Measurements from ENCODE around the gene ANO1.
A peak's percentile ranks its signal among the peaks of the same experiment; 100 is the strongest.
"Not testable (repeated sequence)": the region's sequence is repeated elsewhere in the genome, so short reads cannot be mapped to it uniquely, and the experiment has no call there.

ANO1 gene

DNA sequence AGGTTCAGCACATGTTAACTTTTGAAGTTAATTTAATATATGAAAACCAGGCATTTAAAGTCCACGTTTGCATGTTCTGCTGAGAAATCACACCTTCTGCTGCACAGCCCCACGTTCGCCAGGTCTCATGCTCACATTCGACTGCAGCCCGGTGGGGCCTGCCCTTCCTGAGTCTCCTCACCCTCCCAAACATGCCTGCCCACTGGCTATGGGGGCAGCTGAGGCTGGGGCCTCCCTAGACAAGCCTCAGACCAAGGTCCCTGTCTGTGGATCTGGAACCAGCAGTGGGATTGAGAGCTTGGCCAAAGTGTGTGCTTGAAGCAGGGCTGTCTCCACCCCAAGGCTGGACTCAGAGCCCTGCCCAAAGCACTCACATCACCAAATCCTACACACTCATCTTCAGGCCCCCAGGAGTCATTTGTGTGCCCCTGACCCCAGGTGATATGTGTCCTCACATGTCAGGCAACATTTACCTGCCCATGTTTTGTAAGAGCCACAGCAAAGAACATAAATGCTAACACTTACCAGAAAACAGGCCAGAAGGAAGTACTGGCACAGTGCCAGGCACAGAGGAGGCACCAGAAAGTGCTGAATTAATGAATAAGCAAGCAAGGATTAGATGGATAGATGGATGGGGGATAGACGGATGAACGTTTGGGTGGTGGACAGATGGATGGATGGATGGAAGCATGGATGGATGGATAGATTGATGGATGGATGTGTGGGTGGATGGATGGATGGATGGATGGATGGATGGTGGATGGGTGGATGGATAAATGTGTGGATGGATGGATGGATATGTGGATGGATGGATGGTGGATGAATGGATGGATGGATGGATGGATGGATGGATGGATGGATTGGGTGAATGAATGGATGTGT lies 115.5 kb downstream of the ANO1 start:
- no peak for DNase-seq

DNA sequence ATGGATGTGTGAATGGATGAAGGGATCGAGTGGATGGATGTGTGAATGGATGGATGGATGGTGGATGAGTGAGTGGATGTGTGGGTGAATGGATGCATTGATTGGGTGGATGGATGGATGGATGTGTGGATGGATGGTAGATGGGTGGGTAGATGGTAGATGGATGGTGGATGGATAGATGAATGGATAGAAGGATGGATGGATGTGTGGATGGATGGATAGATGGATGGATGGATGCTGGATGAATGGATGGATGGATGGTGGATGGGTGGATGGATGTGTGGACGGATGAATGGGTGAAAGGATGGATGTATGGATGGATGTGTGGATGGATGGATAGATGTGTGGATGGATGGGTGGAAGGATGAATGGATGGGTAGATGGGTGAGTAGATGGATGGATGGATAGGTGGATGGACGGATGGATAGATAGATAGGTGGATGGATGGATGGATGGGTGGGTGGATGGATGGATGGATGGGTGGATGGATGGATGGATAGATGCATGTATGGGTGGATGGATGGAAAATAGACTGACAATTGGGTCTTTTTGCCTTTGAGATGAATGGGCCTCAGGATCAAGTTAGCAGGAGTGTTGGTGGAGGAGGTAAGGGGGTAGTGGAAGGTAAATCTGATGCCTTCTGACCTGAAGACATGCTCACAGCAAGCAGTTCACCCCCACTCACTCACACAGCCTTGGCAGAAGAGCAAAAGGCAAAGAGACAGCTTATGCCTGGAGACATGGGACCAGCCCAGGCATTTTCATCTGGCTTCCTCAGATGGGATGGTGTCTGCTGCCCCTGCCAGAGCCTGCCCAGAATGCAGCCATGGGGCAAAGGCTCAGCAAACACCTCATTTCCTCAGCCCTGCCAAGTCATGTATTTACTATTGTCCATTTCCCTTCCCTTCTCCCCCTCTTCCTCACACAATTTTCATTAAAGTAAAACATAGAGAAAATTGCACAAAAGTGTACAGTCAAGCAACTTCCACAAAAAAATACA lies 117.0 kb downstream of the ANO1 start:
- no peak for DNase-seq

- DNase-seq: no peak
Measured at GRCh38 chr11:70200212-70200844, 122.2 kb downstream of the ANO1 start.

- not testable (repeated sequence) for DNase-seq
Measured at GRCh38 chr11:70201047-70201446, 122.9 kb downstream of the ANO1 start.

DNA sequence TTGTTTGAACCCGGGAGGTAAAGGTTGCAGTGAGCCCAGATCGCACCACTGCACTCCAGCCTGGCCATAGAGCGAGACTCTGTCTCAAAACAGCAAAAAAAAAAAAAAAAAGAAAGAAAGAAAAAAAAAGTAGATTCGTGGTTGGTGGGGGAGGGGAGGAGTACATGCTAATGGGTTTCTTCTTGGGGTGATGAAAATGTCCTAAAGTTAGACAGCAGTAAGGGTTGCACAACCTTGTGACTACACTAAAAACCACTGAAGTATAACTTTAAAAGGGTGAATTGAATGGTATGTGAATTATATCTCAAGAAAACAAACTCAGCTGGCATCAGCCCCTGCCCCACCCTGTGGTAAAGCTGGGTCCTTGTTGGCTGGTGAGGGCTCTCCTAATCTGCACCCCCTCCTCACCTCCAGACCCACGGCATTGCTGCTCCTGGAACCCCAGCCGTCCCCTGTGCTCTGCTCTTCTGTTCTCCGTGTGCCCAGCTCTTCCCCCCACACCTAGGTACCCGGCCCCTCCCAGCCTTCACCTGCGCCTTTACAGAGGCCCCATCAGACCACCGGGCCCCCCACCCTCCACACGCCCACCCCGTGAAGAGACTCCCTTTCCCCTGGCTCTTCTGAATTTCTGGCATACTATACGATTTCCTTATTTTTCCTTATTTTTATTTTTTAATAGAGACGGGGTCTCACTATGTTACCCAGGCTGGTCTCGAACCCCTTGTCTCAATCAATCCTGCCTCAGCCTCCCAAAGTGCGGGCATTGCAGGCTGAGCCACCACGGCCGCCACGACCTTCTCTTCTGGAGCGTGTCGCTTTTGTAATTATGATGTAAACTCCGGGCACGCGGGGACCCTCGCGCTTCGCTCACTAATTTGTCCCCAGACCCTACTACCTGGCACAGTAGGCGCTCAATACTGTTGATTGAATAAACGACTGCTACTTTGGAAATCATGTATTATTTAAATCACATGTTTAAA lies 124.1 kb downstream of the ANO1 start:
- no peak for DNase-seq

DNA sequence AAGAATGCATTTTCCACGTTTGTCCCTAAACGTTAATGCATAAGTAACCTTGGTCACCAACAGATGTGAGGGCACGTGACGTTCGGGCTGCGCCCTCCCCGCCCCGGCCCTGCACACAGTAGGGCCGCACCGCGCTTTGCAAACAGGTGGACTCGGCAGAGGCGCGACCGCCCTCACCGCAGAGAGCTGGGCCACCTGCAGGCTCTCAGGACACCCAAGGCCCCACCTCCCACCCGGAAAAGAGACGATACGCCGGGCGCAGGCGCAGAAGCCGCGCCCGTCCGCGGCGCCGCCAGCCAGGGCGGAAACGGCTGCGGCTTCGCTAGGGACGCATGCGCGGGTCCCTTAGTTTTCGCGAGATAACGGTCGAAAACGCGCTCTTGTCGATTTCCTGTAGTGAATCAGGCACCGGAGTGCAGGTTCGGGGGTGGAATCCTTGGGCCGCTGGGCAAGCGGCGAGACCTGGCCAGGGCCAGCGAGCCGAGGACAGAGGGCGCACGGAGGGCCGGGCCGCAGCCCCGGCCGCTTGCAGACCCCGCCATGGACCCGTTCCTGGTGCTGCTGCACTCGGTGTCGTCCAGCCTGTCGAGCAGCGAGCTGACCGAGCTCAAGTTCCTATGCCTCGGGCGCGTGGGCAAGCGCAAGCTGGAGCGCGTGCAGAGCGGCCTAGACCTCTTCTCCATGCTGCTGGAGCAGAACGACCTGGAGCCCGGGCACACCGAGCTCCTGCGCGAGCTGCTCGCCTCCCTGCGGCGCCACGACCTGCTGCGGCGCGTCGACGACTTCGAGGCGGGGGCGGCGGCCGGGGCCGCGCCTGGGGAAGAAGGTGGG lies 125.0 kb downstream of the ANO1 start, which contains the start of gene FADD:
TSS of gene FADD (plus strand) at position 377 of the 831 bp plus-strand sequence. CDS start at position 541, 164 bp downstream.
- peak; percentile 88 for DNase-seq

DNA sequence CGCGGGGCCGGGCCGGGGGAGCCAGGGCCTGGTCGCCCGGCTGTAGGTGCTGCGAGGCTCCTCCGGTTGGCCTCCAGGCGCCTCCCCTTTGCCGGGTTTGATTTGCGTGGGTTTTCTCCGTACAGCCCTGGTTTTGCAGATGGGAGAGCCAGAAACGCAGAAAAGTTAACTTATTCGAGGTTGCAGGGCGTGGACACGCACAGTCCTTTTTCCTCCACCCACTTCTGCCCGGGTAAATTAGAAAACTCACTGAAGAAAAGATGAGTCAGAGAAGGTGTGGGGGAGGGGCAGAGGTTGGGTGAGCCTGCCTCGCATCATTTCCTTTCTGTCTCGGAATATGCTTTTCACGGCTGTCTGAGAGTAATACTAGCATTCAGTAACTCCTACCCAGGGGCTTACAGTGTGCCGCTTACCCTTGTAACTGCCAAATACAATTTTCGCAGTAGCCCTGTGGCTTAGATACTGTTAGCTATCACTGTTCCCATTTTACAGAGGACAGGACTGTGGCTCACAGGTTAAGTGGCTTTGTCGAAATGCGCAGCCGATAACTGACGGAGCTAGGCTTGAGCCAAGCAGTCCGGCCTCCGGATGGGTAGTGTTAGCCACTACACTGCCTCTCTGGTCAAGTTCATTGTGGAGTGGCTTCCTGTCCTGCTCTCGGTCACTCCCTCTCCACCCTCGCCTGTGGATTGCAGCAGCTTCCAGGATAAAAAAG lies 125.8 kb downstream of the ANO1 start:
- DNase-seq: peak; percentile 88

GRCh38 chr11:70204466-70204799 lies 126.3 kb downstream of the ANO1 start:
- no peak for DNase-seq

DNA sequence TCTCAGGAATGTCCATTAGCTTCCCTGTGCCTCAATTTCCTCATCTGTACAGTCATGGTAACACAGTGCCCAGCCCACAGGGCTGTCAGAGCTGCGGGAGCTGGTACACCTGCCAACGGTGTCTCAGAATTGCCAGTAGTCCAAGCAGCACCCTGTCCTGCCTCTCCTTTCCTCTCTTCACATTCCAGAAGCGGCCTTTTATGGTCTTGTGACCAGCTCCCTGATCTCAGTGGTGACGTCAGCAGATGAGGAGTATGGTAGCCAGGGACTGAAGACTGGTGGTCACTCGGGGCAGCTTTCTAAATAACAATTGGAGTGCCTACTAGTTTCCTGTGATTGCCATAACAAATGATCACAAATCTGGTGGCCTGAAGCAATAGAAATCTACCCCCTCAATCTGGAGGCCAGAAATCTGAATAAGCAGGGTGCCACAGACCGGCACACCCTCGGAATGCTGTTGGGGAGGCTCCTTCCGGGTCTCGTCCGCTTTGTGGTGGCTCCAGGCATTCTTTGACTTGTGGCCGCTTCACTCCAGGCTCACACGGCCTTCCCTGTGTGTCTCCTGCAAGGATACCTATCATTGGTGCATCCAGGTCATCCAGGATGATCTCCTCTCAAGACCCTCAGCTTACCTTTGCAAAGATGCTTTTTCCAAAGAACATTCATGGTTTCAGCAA lies 127.1 kb downstream of the ANO1 start:
- DNase-seq: no peak

- DNase-seq: peak; percentile 26
Measured at GRCh38 chr11:70205766-70206165, 127.6 kb downstream of the ANO1 start.

DNA sequence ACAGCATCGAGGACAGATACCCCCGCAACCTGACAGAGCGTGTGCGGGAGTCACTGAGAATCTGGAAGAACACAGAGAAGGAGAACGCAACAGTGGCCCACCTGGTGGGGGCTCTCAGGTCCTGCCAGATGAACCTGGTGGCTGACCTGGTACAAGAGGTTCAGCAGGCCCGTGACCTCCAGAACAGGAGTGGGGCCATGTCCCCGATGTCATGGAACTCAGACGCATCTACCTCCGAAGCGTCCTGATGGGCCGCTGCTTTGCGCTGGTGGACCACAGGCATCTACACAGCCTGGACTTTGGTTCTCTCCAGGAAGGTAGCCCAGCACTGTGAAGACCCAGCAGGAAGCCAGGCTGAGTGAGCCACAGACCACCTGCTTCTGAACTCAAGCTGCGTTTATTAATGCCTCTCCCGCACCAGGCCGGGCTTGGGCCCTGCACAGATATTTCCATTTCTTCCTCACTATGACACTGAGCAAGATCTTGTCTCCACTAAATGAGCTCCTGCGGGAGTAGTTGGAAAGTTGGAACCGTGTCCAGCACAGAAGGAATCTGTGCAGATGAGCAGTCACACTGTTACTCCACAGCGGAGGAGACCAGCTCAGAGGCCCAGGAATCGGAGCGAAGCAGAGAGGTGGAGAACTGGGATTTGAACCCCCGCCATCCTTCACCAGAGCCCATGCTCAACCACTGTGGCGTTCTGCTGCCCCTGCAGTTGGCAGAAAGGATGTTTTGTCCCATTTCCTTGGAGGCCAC lies 128.3 kb downstream of the ANO1 start:
- no peak for DNase-seq

- no peak for DNase-seq
Measured at GRCh38 chr11:70206982-70207376, 128.9 kb downstream of the ANO1 start.

DNA sequence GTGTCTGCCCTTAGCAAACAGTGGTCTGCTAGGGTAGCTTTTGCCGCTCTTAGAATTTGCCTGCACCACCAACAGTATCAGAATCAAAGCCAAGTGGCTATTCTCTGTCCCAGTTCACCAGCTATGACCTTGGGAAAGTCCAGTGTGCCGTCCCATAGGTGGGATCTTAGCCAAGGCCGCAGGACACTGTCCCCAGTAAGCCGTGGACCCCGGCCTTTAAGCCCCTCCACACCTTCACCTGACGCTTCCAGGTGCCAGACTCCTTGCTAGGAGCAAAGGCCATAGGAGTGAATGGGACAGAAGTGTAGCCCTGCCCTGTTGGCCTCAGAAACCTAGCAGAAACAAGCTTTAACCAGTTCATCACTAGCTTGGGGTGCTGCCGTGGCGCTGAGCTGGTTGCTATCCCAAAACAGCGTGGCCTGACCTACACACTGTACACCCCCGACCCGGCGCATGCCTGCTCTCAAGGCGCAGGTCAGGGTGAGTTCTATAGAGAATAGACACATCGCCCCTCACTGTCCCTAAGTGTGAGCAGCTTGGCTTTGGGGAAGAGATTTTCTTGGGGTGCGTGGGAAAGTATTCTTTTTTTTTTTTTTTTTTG lies 129.5 kb downstream of the ANO1 start:
- no peak for DNase-seq

DNA sequence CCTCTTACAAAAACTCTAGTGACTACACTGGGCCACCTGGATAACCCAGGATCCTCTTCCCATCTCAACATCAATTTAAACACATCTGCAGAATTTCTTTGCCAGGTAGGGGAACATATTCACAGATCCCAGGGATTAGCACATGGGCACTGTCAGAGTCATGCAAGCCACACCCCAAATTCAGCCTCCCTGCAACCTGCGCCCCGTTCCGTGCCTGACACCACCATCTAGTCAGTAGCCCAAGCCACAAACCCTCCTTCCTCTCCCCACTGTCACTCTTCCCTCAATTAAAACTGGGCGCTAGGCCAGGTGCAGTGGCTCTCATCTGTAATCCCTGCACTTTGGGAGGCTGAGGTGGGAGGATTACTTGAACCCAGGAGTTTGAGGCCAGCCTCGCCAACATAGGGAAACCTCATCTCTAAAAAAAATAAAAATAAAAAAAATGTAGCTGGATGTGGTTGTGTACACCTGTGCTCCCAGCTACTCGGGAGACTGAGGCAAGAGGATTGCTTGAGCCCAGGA lies 131.3 kb downstream of the ANO1 start:
- no peak for DNase-seq

DNA sequence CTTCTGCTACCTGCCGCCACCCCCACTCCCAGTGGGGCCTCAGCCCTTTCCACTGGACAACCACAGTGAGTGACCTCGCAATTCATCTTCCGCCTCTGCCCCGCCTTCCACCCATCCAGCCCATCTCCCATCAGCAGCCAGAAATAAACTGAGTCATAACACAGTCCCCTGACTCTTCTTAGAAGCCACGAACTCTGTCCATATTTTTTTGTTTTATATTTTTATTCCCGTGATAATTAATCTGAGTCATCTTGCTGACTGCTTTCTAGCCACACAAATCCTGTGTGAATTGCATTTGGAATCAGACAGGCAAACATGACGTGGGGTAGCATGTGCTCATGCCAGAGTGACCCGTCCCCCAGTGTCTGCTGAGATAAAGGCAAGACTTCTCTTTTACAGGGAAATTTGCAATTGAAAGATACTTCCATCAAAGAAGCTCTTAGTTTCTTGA lies 132.0 kb downstream of the ANO1 start:
- no peak for DNase-seq

DNA sequence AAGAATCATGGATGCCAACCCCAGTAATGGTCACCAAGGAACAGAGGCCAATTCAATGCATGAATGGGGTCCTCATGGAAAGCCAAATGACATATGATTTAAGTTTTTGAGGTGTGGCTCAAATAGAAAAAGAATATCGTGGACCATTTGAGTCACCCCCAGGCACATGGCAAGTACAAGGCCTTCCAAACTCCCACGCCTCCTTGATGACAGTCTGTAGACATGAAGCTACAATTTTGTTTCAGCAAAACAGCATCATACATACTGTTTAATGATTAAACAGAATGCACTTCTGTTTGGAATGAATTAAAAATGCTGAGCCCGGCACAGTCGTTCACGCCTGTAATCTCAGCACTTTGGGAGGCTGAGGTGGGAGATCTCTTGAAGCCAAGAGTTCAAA lies 132.4 kb downstream of the ANO1 start:
- DNase-seq: no peak

DNA sequence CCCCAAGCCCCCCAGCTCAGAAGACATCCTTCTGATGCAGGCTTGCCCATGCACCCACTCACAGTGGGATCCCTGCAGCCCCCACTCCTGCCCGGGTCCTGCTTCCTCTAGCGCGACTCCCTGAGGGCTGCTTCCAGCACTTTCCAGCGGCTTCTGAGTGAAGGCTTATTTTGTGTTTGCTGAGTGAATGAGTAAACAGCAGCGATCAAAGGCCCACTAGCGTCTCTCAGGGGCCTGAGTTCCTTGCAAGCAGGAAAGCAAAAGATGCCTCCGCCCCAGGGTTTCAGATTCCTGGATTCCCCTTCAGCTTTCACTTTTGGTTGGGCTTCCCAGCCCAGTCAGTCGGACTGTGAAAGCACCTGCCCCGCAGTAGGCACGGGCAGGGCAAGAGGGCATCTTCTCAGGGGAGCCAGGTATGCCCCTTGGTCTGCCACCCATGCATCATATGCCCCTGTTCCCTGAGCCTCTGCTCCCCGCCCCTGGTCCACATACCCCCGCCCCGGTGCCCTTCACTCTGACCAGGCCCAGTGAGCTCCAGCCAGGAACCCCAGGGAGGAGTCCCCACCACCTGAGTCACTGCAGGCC lies 134.2 kb downstream of the ANO1 start:
- no peak for DNase-seq

DNA sequence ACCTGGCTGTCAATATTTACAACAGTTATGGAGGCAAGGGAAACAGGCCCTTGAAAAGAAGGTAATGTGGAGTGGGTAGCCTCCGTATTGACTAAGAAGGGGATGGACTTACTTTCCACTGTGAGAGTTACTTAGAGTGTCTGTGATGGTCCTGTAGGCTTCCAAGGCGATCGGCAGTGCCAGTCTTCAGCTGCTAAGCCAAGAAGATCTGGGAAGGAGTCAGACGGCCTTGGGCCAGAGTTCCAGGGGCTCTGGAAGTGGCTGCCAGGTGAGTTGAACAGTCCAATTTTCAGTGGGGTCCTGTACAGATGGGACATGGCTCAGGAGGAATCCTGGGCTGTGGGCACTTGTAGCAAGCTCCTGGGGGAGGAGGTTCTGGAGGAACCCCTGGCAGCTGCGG lies 139.3 kb downstream of the ANO1 start:
- DNase-seq: not testable (repeated sequence)

All from central memory CD4-positive, alpha-beta T cell (primary cell).